H1 (cell line): ENCODE results near the gene TFEC. TPM values are rescaled to one million over a fixed set of nuclear protein-coding genes. Genes with fewer than 3 reads are reported as not detected.

Experiments used
- CTCF ChIA-PET: fragments of 300-600 bp; sonication (Branson Sonifier 250); formaldehyde crosslinking; loops from one replicate; lab custom pipeline; 2021; ENCODE audit not compliant: partially characterized antibody; lab: Charles Lee
- POLR2A ChIA-PET: fragments of 300-600 bp; sonication (Branson Sonifier 250); formaldehyde crosslinking; loops from one replicate; lab custom pipeline; 2021; ENCODE audit warnings: inconsistent platforms; ENCODE audit not compliant: partially characterized antibody; lab: Charles Lee
- DNase-seq, 2 experiments: peaks; one replicate each; pipeline versions ENCODE4 v3.0.0 to v3.0.0-alpha.2; 2010 to 2022; ENCODE audit warnings: low spot score in 2 of 2, low read depth in 1 of 2, mixed read lengths in 1 of 2
- FAIRE-seq: peaks from 2 replicates; lab custom pipeline; 2011; peaks lifted over from hg19 to GRCh38; lab: Jason Lieb, UNC
- H2AFZ ChIP-seq: 2 replicates; pipeline ENCODE4 v1.8.1; 2012; ENCODE audit warnings: low read length, inconsistent platforms
- H2AK5ac ChIP-seq: 2 replicates; pipeline ENCODE4 v1.6.1; 2013; ENCODE audit warnings: low read depth, low read length
- H2BK120ac ChIP-seq: replicated peaks from 2 replicates; pipeline ENCODE3; 2013; ENCODE audit warnings: low read depth, low read length, inconsistent platforms
- H2BK12ac ChIP-seq: 2 replicates; pipeline ENCODE4 v1.6.1; 2013; ENCODE audit warnings: low read depth, low read length
- H2BK15ac ChIP-seq: 2 replicates; pipeline ENCODE4 v1.6.1; 2013; ENCODE audit warnings: low read length
- H2BK20ac ChIP-seq: 2 replicates; pipeline ENCODE4 v1.6.1; 2013; ENCODE audit warnings: low read length
- H2BK5ac ChIP-seq: 2 replicates; pipeline ENCODE4 v1.6.1; 2013; ENCODE audit warnings: low read depth, low read length
- H3K14ac ChIP-seq: 2 replicates; pipeline ENCODE4 v1.6.1; 2013; ENCODE audit warnings: inconsistent platforms; ENCODE audit not compliant: insufficient read length
- H3K18ac ChIP-seq: 2 replicates; pipeline ENCODE4 v1.6.1; 2013; ENCODE audit warnings: low read length; ENCODE audit errors: extremely low read depth
- H3K23ac ChIP-seq: 2 replicates; pipeline ENCODE4 v1.6.1; 2013; ENCODE audit warnings: inconsistent platforms; ENCODE audit not compliant: insufficient read length
- H3K23me2 ChIP-seq: 2 replicates; pipeline ENCODE4 v1.6.1; 2013; ENCODE audit warnings: low read depth, low read length
- H3K27ac ChIP-seq: 2 replicates; pipeline ENCODE4 v1.6.1; 2011; ENCODE audit warnings: low read depth, low read length, inconsistent platforms
- H3K27me3 ChIP-seq, 4 experiments: replicated peaks in 1 of 4; 1 replicate in 1 of 4; 2 replicates in 3 of 4; pipeline versions ENCODE4 v1.6.1 to v1.8.1; 2011 to 2013; ENCODE audit warnings: low read length in 3 of 4, mild to moderate bottlenecking in 3 of 4, inconsistent platforms in 2 of 4, mixed read lengths in 2 of 4, moderate library complexity in 1 of 4; ENCODE audit not compliant: control insufficient read depth in 3 of 4, insufficient read depth in 3 of 4; ENCODE audit errors: extremely low read depth in 1 of 4
- H3K36me3 ChIP-seq, 4 experiments: 2 replicates each; pipeline versions ENCODE4 v1.6.1 to v1.8.1; 2011 to 2013; ENCODE audit warnings: mild to moderate bottlenecking in 4 of 4, low read length in 3 of 4, moderate library complexity in 2 of 4, control low read depth in 1 of 4, inconsistent platforms in 1 of 4; ENCODE audit not compliant: insufficient read depth in 4 of 4, control insufficient read depth in 2 of 4
- H3K4ac ChIP-seq: replicated peaks from 2 replicates; pipeline ENCODE3; 2013; ENCODE audit warnings: low read length, low read depth, mixed read lengths, inconsistent platforms; ENCODE audit not compliant: insufficient read length
- H3K4me1 ChIP-seq, 4 experiments: replicated peaks in 1 of 4; 1 replicate in 1 of 4; 2 replicates in 3 of 4; pipeline versions ENCODE4 v1.6.1 to v1.8.1; 2011 to 2013; ENCODE audit warnings: low read length in 3 of 4, inconsistent platforms in 2 of 4, mixed read lengths in 1 of 4; ENCODE audit not compliant: insufficient read depth in 4 of 4, control insufficient read depth in 3 of 4
- H3K4me2 ChIP-seq, 2 experiments: 2 replicates each; pipeline versions ENCODE4 v1.6.1 to v1.8.1; 2011 to 2013; ENCODE audit warnings: low read depth in 2 of 2, low read length in 2 of 2, control low read depth in 1 of 2, inconsistent platforms in 1 of 2, mild to moderate bottlenecking in 1 of 2; ENCODE audit not compliant: insufficient read depth in 1 of 2
- H3K4me3 ChIP-seq, 4 experiments: fragments of 200-600, 300-600 bp in 1 of 4; sonication (generic), shearing (Covaris generic), sonication (Bioruptor Twin) in 1 of 4; 2 replicates each; pipeline versions ENCODE4 v1.5.1 to v1.8.1; 2011 to 2016; ENCODE audit warnings: low read length in 4 of 4, low read depth in 3 of 4, control low read depth in 2 of 4, inconsistent platforms in 2 of 4, mild to moderate bottlenecking in 2 of 4, mixed read lengths in 1 of 4, moderate library complexity in 1 of 4; ENCODE audit not compliant: insufficient read depth in 2 of 4; ENCODE audit errors: extremely low read depth in 1 of 4
- H3K56ac ChIP-seq: replicated peaks from 2 replicates; pipeline ENCODE3; 2013; ENCODE audit warnings: low read depth, mild to moderate bottlenecking, mixed read lengths, low read length, inconsistent platforms; ENCODE audit not compliant: insufficient read length
- H3K79me1 ChIP-seq: 2 replicates; pipeline ENCODE4 v1.6.1; 2013; ENCODE audit warnings: low read depth, low read length, control low read depth
- H3K79me2 ChIP-seq, 2 experiments: 2 replicates each; pipeline versions ENCODE4 v1.6.1 to v1.8.1; 2012 to 2013; ENCODE audit warnings: low read length in 2 of 2, mild to moderate bottlenecking in 2 of 2, inconsistent platforms in 1 of 2; ENCODE audit not compliant: insufficient read depth in 2 of 2, control insufficient read depth in 1 of 2
- H3K9ac ChIP-seq, 4 experiments: replicated peaks in 1 of 4; 1 replicate in 1 of 4; 2 replicates in 3 of 4; pipeline versions ENCODE4 v1.6.1 to v1.8.1; 2011 to 2013; ENCODE audit warnings: low read depth in 3 of 4, low read length in 3 of 4, control low read depth in 2 of 4, mild to moderate bottlenecking in 2 of 4, moderate library complexity in 2 of 4, inconsistent platforms in 1 of 4; ENCODE audit errors: extremely low read depth in 1 of 4
- H3K9me3 ChIP-seq, 2 experiments: 2 replicates each; pipeline versions ENCODE4 v1.6.1 to v1.8.1; 2012 to 2013; ENCODE audit warnings: mild to moderate bottlenecking in 2 of 2, moderate library complexity in 2 of 2, control low read depth in 1 of 2, inconsistent platforms in 1 of 2, low read depth in 1 of 2, low read length in 1 of 2, mixed read lengths in 1 of 2; ENCODE audit not compliant: insufficient read depth in 2 of 2
- H4K20me1 ChIP-seq, 2 experiments: replicated peaks in 1 of 2; 2 replicates each; pipeline versions ENCODE3 to v1.8.1; 2011 to 2013; ENCODE audit warnings: inconsistent platforms in 2 of 2, low read length in 2 of 2, mild to moderate bottlenecking in 1 of 2; ENCODE audit not compliant: insufficient read depth in 2 of 2, control insufficient read depth in 1 of 2
- H4K5ac ChIP-seq: 2 replicates; pipeline ENCODE4 v1.6.1; 2013; ENCODE audit warnings: low read length, low read depth, mixed read lengths, inconsistent platforms; ENCODE audit not compliant: insufficient read length
- H4K8ac ChIP-seq: 2 replicates; pipeline ENCODE4 v1.8.0; 2013; ENCODE audit warnings: mild to moderate bottlenecking, moderate library complexity, low read length, inconsistent platforms; ENCODE audit not compliant: insufficient read depth; ENCODE audit errors: extremely low read depth
- H4K91ac ChIP-seq: replicated peaks from 2 replicates; pipeline ENCODE3; 2013; ENCODE audit warnings: low read length, mixed read lengths, inconsistent platforms; ENCODE audit not compliant: insufficient read length
- BCL11A ChIP-seq, 2 experiments: IDR thresholded peaks; one replicate each; pipeline ENCODE4 v1.6.1; 2011; ENCODE audit warnings: low read depth in 2 of 2, low read length in 2 of 2, mild to moderate bottlenecking in 2 of 2
- WGBS, 2 experiments: shearing (Covaris generic) in 1 of 2; methylation state at CpG; one replicate each; pipeline versions ENCODE4 v1.1.6 to v1.1.7; 2013 to 2015; ENCODE audit warnings: low lambda C conversion rate in 2 of 2, mixed read lengths in 2 of 2, inconsistent platforms in 1 of 2, low coverage in 1 of 2, missing lambda C conversion rate in 1 of 2; ENCODE audit not compliant: insufficient replicate concordance in 2 of 2, insufficient coverage in 1 of 2, insufficient read length in 1 of 2; ENCODE audit errors: extremely low coverage in 1 of 2, missing lambda C conversion rate in 1 of 2; 5-methylcytosine and 5-hydroxymethylcytosine counted together
- polyA plus RNA-seq, 7 experiments: library from polyadenylated mRNA; depleted of rRNA in 3 of 7; stranded (reverse) in 5 of 7; unstranded in 2 of 7; fragments of >200 nt in 5 of 7; fragments of 200-250 nt in 2 of 7; gene quantifications; 1 replicate in 5 of 7; 2 replicates in 1 of 7; 4 replicates in 1 of 7; pipeline versions ENCODE4 v1.2.1 to v1.2.3, GENCODE V29; 2011 to 2013; ENCODE audit warnings: missing spikeins in 2 of 7, mixed read lengths in 2 of 7
- total RNA-seq: library from RNA; stranded (reverse); fragmentation: NEBNext Ultra II Directional; extraction: Animal tissue kit (Norgen Biotek cat#: 25700); gene quantifications from 2 replicates; pipeline ENCODE4 v1.2.1, GENCODE V29; 2021

Gene TFEC
- total and polyA plus RNA-seq, 2 of the 8 experiments (the other 6 are each of a cell fraction or from before 2014, with no cell fraction given): not detected

GRCh38 chr7:115933471-115933870, 97.1 kb downstream of the TFEC start:
- no peaks in the 10 kb centered on the region for H3K4me1 ChIP-seq
- H2BK5ac ChIP-seq: no peak overlapping the region
- H3K4ac ChIP-seq: no peak overlapping the region
- H4K5ac ChIP-seq: no peak overlapping the region
- no peak overlapping the region for H3K4me2 ChIP-seq
- H3K79me2 ChIP-seq: no peaks in the 10 kb centered on the region
- no peak overlapping the region for H3K18ac ChIP-seq
- H3K27ac ChIP-seq: no peak overlapping the region
- POLR2A ChIA-PET: interaction anchor here (0.6 kb wide), 1 partner anchor 60 kb away, joined by 3 read pairs; no protein-coding TSS in a partner anchor
- FAIRE-seq: no peak
- no peaks in the 10 kb centered on the region for H3K36me3 ChIP-seq
- H3K4me3 ChIP-seq: no peak overlapping the region
- no peak for DNase-seq
- H2BK15ac ChIP-seq: no peak overlapping the region
- H2BK120ac ChIP-seq: no peak overlapping the region
- no peak overlapping the region for H2BK20ac ChIP-seq
- no peaks in the 10 kb centered on the region for H4K20me1 ChIP-seq
- H3K23ac ChIP-seq: no peak overlapping the region
- no peak overlapping the region for H2AFZ ChIP-seq
- H2BK12ac ChIP-seq: no peak overlapping the region
- 79% methylated on average over 4 of the region's 4 CpGs; no CpG with 5 or more reads in 1 of the 2 experiments for WGBS, 2 experiments
- H4K91ac ChIP-seq: no peak overlapping the region
- no peak overlapping the region for H3K9ac ChIP-seq
- H3K27me3 ChIP-seq: no peaks in the 10 kb centered on the region
- no peaks in the 10 kb centered on the region for H3K79me1 ChIP-seq
- no peak overlapping the region for H3K56ac ChIP-seq
- no peak for TF ChIP-seq BCL11A (IDR thresholded peaks at IDR 0.05; ENCODE audit: low read depth in 2 of 2, low read length in 2 of 2)
- H2AK5ac ChIP-seq: no peak overlapping the region
- no peaks in the 10 kb centered on the region; the same call in 1 of the 2 replicates for H3K23me2 ChIP-seq
- no peaks in the 10 kb centered on the region for H3K9me3 ChIP-seq
- H3K14ac ChIP-seq: no peak overlapping the region
- H4K8ac ChIP-seq: no peak overlapping the region
- CTCF ChIA-PET: interaction anchor here (0.6 kb wide), 1 partner anchor 1476 kb away, joined by 4 read pairs; no protein-coding TSS in a partner anchor
